Lower lobe of right lung (tissue), 2 donors: Measurements from ENCODE around the gene PDE9A. TPM values are rescaled to one million over a fixed set of nuclear protein-coding genes. Genes with fewer than 3 reads are reported as not detected.
A peak's percentile ranks its signal among the peaks of the same experiment; 100 is the strongest.

Experiments
- ATAC-seq, 2 donors: fragments of 200-7000 bp; cut with Tn5 transposase; one replicate each; pipeline ENCODE4 v1.9.1; 2020 to 2022; ENCODE audit warnings: mild to moderate bottlenecking in 2 of 2, moderate library complexity in 2 of 2
- DNase-seq: peaks from one replicate; pipeline ENCODE4 v3.0.0-alpha.2; 2020
- H3K27ac ChIP-seq: fragments of 200-600 bp; one replicate; pipeline ENCODE4 v1.8.0; 2022
- H3K27me3 ChIP-seq: fragments of 200-600 bp; one replicate; pipeline ENCODE4 v1.8.0; 2022; ENCODE audit warnings: low read depth
- H3K36me3 ChIP-seq: fragments of 200-600 bp; one replicate; pipeline ENCODE4 v1.8.0; 2022; ENCODE audit warnings: mild to moderate bottlenecking
- H3K4me1 ChIP-seq: fragments of 200-600 bp; one replicate; pipeline ENCODE4 v1.8.0; 2022
- H3K4me3 ChIP-seq: fragments of 200-600 bp; one replicate; pipeline ENCODE4 v1.8.0; 2022; ENCODE audit warnings: mild to moderate bottlenecking
- H3K9me3 ChIP-seq: fragments of 200-600 bp; one replicate; pipeline ENCODE4 v1.8.0; 2022
- CTCF ChIP-seq: fragments of 200-600 bp; IDR thresholded peaks from one replicate; pipeline ENCODE4 v1.8.0; 2022; ENCODE audit warnings: antibody characterized with exemption, mild to moderate bottlenecking
- intact Hi-C: fragments of 100-400 bp; cut with DNase I; formaldehyde crosslinking; loops from one replicate; pipeline ENCODE4 v1.11.0; 2022
- total RNA-seq: library from RNA; stranded (reverse); fragmentation: NEBNext Ultra II Directional; extraction: Animal tissue kit (Norgen Biotek cat#: 25700); gene quantifications from one replicate; pipeline ENCODE4 v1.2.1, GENCODE V29; 2021
- donor health status: DM: no; HTN: yes; CAD: no; lungs with severe emphysema.

The PDE9A gene
- total RNA-seq, 1 donor from 2014 or later = 12.8 TPM

- H3K27ac ChIP-seq = peak overlapping the region; percentile 65
- intact Hi-C loops = no loop called here
- H3K36me3 ChIP-seq = no peaks in the 10 kb centered on the region
Measured at GRCh38 chr21:42654179-42654912, 925 bp downstream of the PDE9A start.

GRCh38 chr21:42654913-42655795 lies 1.7 kb downstream of the PDE9A start:
- intact Hi-C loops = no loop called here
- no peak for DNase-seq
- ATAC-seq = no peak
- H3K4me1 ChIP-seq = peaks cover 25% of the 10 kb centered on the region
- no peak overlapping the region for H3K27ac ChIP-seq
- H3K4me3 ChIP-seq = peak overlapping the region; percentile 70
- H3K36me3 ChIP-seq = no peaks in the 10 kb centered on the region
- TF ChIP-seq CTCF = no peak
- H3K27me3 ChIP-seq = peaks cover 13% of the 10 kb centered on the region
- no peaks in the 10 kb centered on the region for H3K9me3 ChIP-seq

More at GRCh38 chr21:42654179-42654912, 925 bp downstream of the PDE9A start:
- peak; percentile 7 to 50 for ATAC-seq
- TF ChIP-seq CTCF = no peak
- H3K27me3 ChIP-seq = peaks cover 13% of the 10 kb centered on the region
- peaks cover 25% of the 10 kb centered on the region for H3K4me1 ChIP-seq
- no peaks in the 10 kb centered on the region for H3K9me3 ChIP-seq
- H3K4me3 ChIP-seq = peak overlapping the region; percentile 70
- DNase-seq = peak; percentile 49

GRCh38 chr21:42655796-42656770 lies 2.7 kb downstream of the PDE9A start:
- Histone ChIP-seq H3K27ac (no peak overlapping the region), H3K9me3 (no peaks in the 10 kb centered on the region), H3K4me3 (no peak overlapping the region), H3K27me3 (peaks cover 13% of the 10 kb centered on the region), H3K36me3 (no peaks in the 10 kb centered on the region), H3K4me1 (peaks cover 25% of the 10 kb centered on the region)
- TF ChIP-seq CTCF = no peak
- intact Hi-C loops = no loop called here
- no peak for DNase-seq
- ATAC-seq = no peak

GRCh38 chr21:42656872-42657271 lies 3.5 kb downstream of the PDE9A start:
- intact Hi-C loops = no loop called here
- no peak for TF ChIP-seq CTCF
- Histone ChIP-seq H3K36me3 (no peaks in the 10 kb centered on the region), H3K27ac (no peak overlapping the region), H3K4me1 (peaks cover 25% of the 10 kb centered on the region), H3K4me3 (no peak overlapping the region), H3K27me3 (peaks cover 13% of the 10 kb centered on the region), H3K9me3 (no peaks in the 10 kb centered on the region)
- ATAC-seq (no peak), DNase-seq (no peak)
